Caco-2 (cell line): ENCODE data around the gene NPLOC4. TPM values are rescaled to one million over a fixed set of nuclear protein-coding genes. Genes with fewer than 3 reads are reported as not detected.

Experiments
- BruUV-seq: library from RNA; stranded (reverse); fragments of 400-500 nt; replicated peaks from 2 replicates; lab custom pipeline; 2021; lab: Mats Ljungman, UMichigan
- CTCF ChIA-PET: fragments of 300-600 bp; sonication (Branson Sonifier 250); formaldehyde crosslinking; loops from one replicate; lab custom pipeline; 2022; ENCODE audit warnings: antibody characterized with exemption; lab: Charles Lee
- POLR2A ChIA-PET: fragments of 300-600 bp; sonication (Branson Sonifier 250); formaldehyde crosslinking; loops from one replicate; lab custom pipeline; 2022; ENCODE audit warnings: antibody characterized with exemption; lab: Charles Lee
- DNase-seq, 2 experiments: peaks; one replicate each; pipeline versions ENCODE4 v3.0.0 to v3.0.0-alpha.2; 2020 to 2022
- H3K27me3 ChIP-seq: replicated peaks from 2 replicates; pipeline ENCODE4 v1.6.0; 2011; ENCODE audit warnings: low read length; ENCODE audit not compliant: control insufficient read depth, insufficient read depth
- H3K36me3 ChIP-seq: 2 replicates; pipeline ENCODE4 v1.5.1; 2011; ENCODE audit warnings: low read length; ENCODE audit not compliant: control insufficient read depth, insufficient read depth
- H3K4me1 ChIP-seq: fragments of 250-450 bp; sonication (Bioruptor Pico); 2 replicates; pipeline ENCODE4 v1.5.1; 2020; ENCODE audit warnings: mild to moderate bottlenecking
- H3K4me3 ChIP-seq: 2 replicates; pipeline ENCODE4 v1.5.1; 2011; ENCODE audit warnings: low read depth, mild to moderate bottlenecking, control low read depth, low read length
- H3K9me3 ChIP-seq: fragments of 250-450 bp; sonication (Bioruptor Pico); 2 replicates; pipeline ENCODE4 v1.5.1; 2020; ENCODE audit warnings: mild to moderate bottlenecking, moderate library complexity
- H3K27ac Mint-ChIP-seq: one replicate; pipeline ENCODE4 v1.8.0; 2022; ENCODE audit warnings: mixed read lengths; ENCODE audit not compliant: unreplicated experiment
- H3K27me3 Mint-ChIP-seq: one replicate; pipeline ENCODE4 v1.8.0; 2022; ENCODE audit warnings: mixed read lengths; ENCODE audit not compliant: insufficient read depth, unreplicated experiment
- H3K36me3 Mint-ChIP-seq: one replicate; pipeline ENCODE4 v1.8.0; 2022; ENCODE audit warnings: mild to moderate bottlenecking, mixed read lengths; ENCODE audit not compliant: insufficient read depth, unreplicated experiment
- H3K4me1 Mint-ChIP-seq: one replicate; pipeline ENCODE4 v1.8.0; 2022; ENCODE audit warnings: low read depth, mixed read lengths; ENCODE audit not compliant: unreplicated experiment
- H3K4me3 Mint-ChIP-seq: one replicate; pipeline ENCODE4 v1.8.0; 2022; ENCODE audit warnings: mild to moderate bottlenecking, moderate library complexity, mixed read lengths; ENCODE audit not compliant: unreplicated experiment
- H3K9me3 Mint-ChIP-seq: one replicate; pipeline ENCODE4 v1.8.0; 2022; ENCODE audit warnings: mixed read lengths; ENCODE audit not compliant: unreplicated experiment
- intact Hi-C: fragments of 100-400 bp; cut with micrococcal nuclease; formaldehyde crosslinking; loops from one replicate; pipeline ENCODE4 v1.10.0; 2022; ENCODE audit not compliant: unreplicated experiment
- total RNA-seq: library from RNA; stranded (reverse); gene quantifications from 2 replicates; pipeline ENCODE4 v1.2.3, GENCODE V29; 2022
- TF ChIP-seq, protein P1 (sequence below), 2 experiments: fragments of 200-600 bp in 1 of 2; IDR thresholded peaks; 1 replicate in 1 of 2; 2 replicates in 1 of 2; pipeline versions ENCODE4 v1.5.1 to v1.8.0; 2011 to 2022; ENCODE audit warnings: antibody characterized with exemption in 1 of 2, control low read depth in 1 of 2, inconsistent platforms in 1 of 2, low read depth in 1 of 2, low read length in 1 of 2, mild to moderate bottlenecking in 1 of 2, moderate library complexity in 1 of 2; ENCODE audit not compliant: insufficient read depth in 1 of 2, severe bottlenecking in 1 of 2, unreplicated experiment in 1 of 2

NPLOC4 gene
- total RNA-seq, 1 experiment from 2014 or later = 139 TPM

DNA sequence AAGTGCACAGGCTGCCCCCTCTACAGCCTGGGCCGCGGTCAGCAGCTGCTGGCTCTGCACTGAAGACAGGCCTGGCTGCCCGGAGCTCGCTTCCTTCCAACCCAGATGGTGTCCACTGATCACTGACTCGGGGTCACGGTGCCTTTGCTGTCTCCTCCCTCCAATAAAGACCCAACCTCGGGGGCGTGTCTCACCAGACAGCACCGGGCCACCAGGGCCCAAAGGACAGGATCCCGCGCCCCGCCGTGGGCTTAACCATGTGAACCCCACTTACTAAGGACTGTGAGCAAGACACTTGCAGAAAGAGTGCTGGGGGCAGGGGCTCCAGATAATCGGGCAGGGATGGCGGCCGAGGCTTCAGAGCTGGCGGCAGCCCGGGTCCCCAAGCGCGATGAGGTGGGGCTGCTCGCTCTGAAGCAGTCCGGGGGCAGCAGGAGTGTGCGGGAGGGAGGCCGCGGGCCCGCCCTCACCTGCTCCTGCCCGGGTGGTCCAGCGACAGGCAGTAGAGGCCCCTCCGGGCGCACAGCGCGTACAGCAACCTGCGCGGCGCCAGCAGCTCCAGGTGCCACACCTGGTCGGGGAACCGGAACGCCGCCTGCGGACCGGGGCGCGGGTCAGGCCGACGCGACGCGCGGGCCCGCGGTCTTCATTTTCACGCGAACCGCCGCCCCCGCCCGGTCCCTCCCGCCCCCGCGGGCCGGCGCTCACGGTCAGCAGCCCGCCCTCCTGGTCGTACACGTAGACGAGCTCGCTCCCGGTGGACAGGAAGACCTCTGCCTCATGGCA is 85.3 kb downstream of the NPLOC4 start:
- POLR2A ChIA-PET = interaction anchor here (0.6 to 1.1 kb wide), 5 partner anchors 9 to 256 kb away, joined by 4 to 8 read pairs (median 5); partner anchors contain the start of gene SLC38A10
- Mint-ChIP-seq H3K4me3 (peak overlapping the region; percentile 90), H3K36me3 (peaks cover 82% of the 10 kb centered on the region), H3K9me3 (no peaks in the 10 kb centered on the region), H3K27me3 (no peaks in the 10 kb centered on the region), H3K27ac (peak overlapping the region; percentile 78), H3K4me1 (peaks cover 6% of the 10 kb centered on the region)
- intact Hi-C loops = no loop called here
- BruUV-seq = no TSS peak
- CTCF ChIA-PET = no interaction called here
- peak overlapping the region; percentile 97 for H3K4me3 ChIP-seq
- H3K36me3 ChIP-seq = peaks cover 2% of the 10 kb centered on the region; the same call in 1 of the 2 replicates
- H3K9me3 ChIP-seq = no peaks in the 10 kb centered on the region
- TF ChIP-seq, protein P1, sequence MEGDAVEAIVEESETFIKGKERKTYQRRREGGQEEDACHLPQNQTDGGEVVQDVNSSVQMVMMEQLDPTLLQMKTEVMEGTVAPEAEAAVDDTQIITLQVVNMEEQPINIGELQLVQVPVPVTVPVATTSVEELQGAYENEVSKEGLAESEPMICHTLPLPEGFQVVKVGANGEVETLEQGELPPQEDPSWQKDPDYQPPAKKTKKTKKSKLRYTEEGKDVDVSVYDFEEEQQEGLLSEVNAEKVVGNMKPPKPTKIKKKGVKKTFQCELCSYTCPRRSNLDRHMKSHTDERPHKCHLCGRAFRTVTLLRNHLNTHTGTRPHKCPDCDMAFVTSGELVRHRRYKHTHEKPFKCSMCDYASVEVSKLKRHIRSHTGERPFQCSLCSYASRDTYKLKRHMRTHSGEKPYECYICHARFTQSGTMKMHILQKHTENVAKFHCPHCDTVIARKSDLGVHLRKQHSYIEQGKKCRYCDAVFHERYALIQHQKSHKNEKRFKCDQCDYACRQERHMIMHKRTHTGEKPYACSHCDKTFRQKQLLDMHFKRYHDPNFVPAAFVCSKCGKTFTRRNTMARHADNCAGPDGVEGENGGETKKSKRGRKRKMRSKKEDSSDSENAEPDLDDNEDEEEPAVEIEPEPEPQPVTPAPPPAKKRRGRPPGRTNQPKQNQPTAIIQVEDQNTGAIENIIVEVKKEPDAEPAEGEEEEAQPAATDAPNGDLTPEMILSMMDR (IDR thresholded peaks at IDR 0.05; ENCODE audit: insufficient read depth in 1 of 2, low read depth in 1 of 2, low read length in 1 of 2, severe bottlenecking in 1 of 2, unreplicated experiment in 1 of 2) = no peak
- no peaks in the 10 kb centered on the region for H3K27me3 ChIP-seq
- H3K4me1 ChIP-seq = peaks cover 12% of the 10 kb centered on the region
- DNase-seq = peak; percentile 42 to 63

DNA sequence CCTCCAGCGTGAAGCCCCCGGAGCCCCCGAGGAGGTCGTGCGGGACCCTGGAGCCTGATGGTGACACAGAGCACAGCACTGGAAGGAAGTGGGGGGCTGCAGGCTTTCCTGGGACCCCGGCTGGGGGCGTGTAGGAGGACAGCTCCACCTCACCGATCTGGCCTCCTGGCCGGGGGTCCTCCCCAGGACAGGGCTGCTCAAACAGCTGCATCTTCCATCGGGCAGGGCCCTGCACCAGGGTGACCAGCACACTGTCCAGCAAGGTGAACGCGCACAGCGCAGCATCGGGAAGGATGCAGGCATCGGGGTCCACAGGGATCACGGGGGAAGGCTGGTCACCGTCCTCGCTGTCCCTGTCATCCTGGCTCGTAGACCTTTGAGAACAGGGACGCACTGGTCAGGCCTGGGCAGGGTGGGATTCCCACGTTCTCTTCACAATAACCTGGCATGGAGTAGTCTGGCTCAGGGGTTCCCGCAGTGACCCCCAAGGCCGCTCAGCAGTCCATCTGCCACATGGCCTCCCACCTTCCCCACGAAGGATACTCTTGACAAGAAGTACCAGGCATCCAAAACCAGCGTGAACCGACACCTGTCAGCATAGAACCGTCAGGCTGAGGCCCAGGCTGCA is 86.0 kb downstream of the NPLOC4 start:
- BruUV-seq = TSS peak; percentile 15
- Histone ChIP-seq H3K4me1 (peaks cover 5% of the 10 kb centered on the region), H3K27me3 (no peaks in the 10 kb centered on the region), H3K4me3 (peak overlapping the region; percentile 97), H3K36me3 (peaks cover 3% of the 10 kb centered on the region; the same call in 1 of the 2 replicates), H3K9me3 (no peaks in the 10 kb centered on the region)
- H3K4me1 Mint-ChIP-seq = peaks cover 6% of the 10 kb centered on the region
- peaks cover 82% of the 10 kb centered on the region for H3K36me3 Mint-ChIP-seq
- ChIA-PET POLR2A (no interaction called here), CTCF (no interaction called here)
- peak overlapping the region; percentile 90 for H3K4me3 Mint-ChIP-seq
- TF ChIP-seq, protein P1 (IDR thresholded peaks at IDR 0.05; ENCODE audit: insufficient read depth in 1 of 2, low read depth in 1 of 2, low read length in 1 of 2, severe bottlenecking in 1 of 2, unreplicated experiment in 1 of 2) = no peak
- intact Hi-C loops = no loop called here
- H3K27me3 Mint-ChIP-seq = no peaks in the 10 kb centered on the region
- H3K9me3 Mint-ChIP-seq = no peaks in the 10 kb centered on the region
- H3K27ac Mint-ChIP-seq = peak overlapping the region; percentile 78
- no peak for DNase-seq

DNA sequence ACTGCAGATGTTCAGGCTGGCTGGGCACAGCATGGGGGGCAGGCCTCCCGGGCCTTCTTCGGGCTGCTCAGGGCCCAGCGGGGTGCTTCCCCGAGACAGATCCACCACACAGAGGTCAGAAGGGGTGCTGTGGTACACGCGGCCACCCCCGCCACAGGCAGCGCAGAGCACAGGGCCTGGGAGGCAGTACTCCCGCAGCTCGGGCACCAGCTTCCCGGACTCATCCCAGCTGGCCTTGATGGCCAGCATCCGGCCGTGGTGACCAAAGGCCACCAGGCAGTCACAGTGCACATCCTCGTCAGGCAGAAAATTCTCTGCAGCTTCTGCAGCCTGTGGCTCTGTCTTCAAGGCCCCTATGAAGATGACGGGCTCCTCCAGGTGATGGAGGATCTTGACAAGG is 86.6 kb downstream of the NPLOC4 start:
- H3K4me1 Mint-ChIP-seq = peaks cover 6% of the 10 kb centered on the region
- Histone ChIP-seq H3K9me3 (no peaks in the 10 kb centered on the region), H3K4me1 (no peaks in the 10 kb centered on the region), H3K4me3 (no peak overlapping the region), H3K36me3 (peaks cover 3% of the 10 kb centered on the region), H3K27me3 (no peaks in the 10 kb centered on the region)
- intact Hi-C loops = no loop called here
- no TSS peak for BruUV-seq
- TF ChIP-seq, protein P1 (IDR thresholded peaks at IDR 0.05; ENCODE audit: insufficient read depth in 1 of 2, low read depth in 1 of 2, low read length in 1 of 2, severe bottlenecking in 1 of 2, unreplicated experiment in 1 of 2) = no peak
- ChIA-PET POLR2A (no interaction called here), CTCF (no interaction called here)
- peak overlapping the region; percentile 90 for H3K4me3 Mint-ChIP-seq
- no peaks in the 10 kb centered on the region for H3K27me3 Mint-ChIP-seq
- no peak for DNase-seq
- no peaks in the 10 kb centered on the region for H3K9me3 Mint-ChIP-seq
- H3K36me3 Mint-ChIP-seq = peaks cover 78% of the 10 kb centered on the region
- H3K27ac Mint-ChIP-seq = no peak overlapping the region
